Stimulated activated CD8-positive, alpha-beta memory T cell treated with anti-CD3 and anti-CD28 coated beads, Interleukin-7, amount 100 ng/mL, for 24 hours (primary cell): ENCODE results near the gene DPM1.
"Not testable (repeated sequence)": the region's sequence is repeated elsewhere in the genome, so short reads cannot be mapped to it uniquely, and the experiment has no call there.

Experiments
- DNase-seq: peaks from one replicate; pipeline ENCODE4 v3.0.0-alpha.2; 2020; ENCODE audit warnings: low read depth

DPM1 gene

GRCh38 chr20:50978533-50978932 is 20.2 kb upstream of the DPM1 start:
- not testable (repeated sequence) for DNase-seq

- no peak for DNase-seq
Observed at GRCh38 chr20:50977066-50978021, 19.0 kb upstream of the DPM1 start.

GRCh38 chr20:50975701-50976330 is 17.5 kb upstream of the DPM1 start:
- no peak for DNase-seq

GRCh38 chr20:50969912-50970311 is 11.6 kb upstream of the DPM1 start:
- DNase-seq = no peak

GRCh38 chr20:50969435-50969834 is 11.1 kb upstream of the DPM1 start:
- DNase-seq = no peak

- DNase-seq = no peak
Observed at GRCh38 chr20:50968289-50968688, 10.0 kb upstream of the DPM1 start.

- DNase-seq = no peak
Observed at GRCh38 chr20:50967586-50967985, 9.3 kb upstream of the DPM1 start.

GRCh38 chr20:50959543-50960126 is 1.3 kb upstream of the DPM1 start:
- no peak for DNase-seq

- DNase-seq = peak; percentile 61
Observed at GRCh38 chr20:50958615-50959542, 547 bp upstream of the DPM1 start, which contains the start of gene MOCS3. MOCS3 (plus strand) TSS chr20:50958818; CDS start chr20:50958843, 25 bp downstream.

- DNase-seq = no peak
Observed at GRCh38 chr20:50957276-50957675, 1.1 kb downstream of the DPM1 start.

GRCh38 chr20:50953821-50954220 is 4.5 kb downstream of the DPM1 start:
- DNase-seq = no peak

- no peak for DNase-seq
Observed at GRCh38 chr20:50953196-50953595, 5.1 kb downstream of the DPM1 start.

GRCh38 chr20:50948132-50948785 is 10.1 kb downstream of the DPM1 start:
- no peak for DNase-seq

- no peak for DNase-seq
Observed at GRCh38 chr20:50943069-50943468, 15.3 kb downstream of the DPM1 start.

GRCh38 chr20:50933589-50933988 is 24.7 kb downstream of the DPM1 start:
- DNase-seq = no peak

GRCh38 chr20:50932691-50933280 is 25.5 kb downstream of the DPM1 start:
- DNase-seq = no peak

- no peak for DNase-seq
Observed at GRCh38 chr20:50932016-50932485, 26.3 kb downstream of the DPM1 start.

- peak; percentile 72 for DNase-seq
Observed at GRCh38 chr20:50931306-50932015, 26.9 kb downstream of the DPM1 start, which contains the start of gene ADNP. ADNP (minus strand) TSS chr20:50931437; CDS start chr20:50903996, 27,441 bp downstream.

- no peak for DNase-seq
Observed at GRCh38 chr20:50930976-50931305, 27.4 kb downstream of the DPM1 start.
